HEK293 (cell line): ENCODE measurements around the gene SMC3.

Source experiments
- EGR2 ChIP-seq: fragments of 450-650 bp; formaldehyde crosslinking; IDR thresholded peaks from 2 replicates; pipeline ENCODE4 v1.5.1; 2016; ENCODE audit warnings: low read depth, missing biosample characterization, missing genetic modification characterization
- GLI4 ChIP-seq: fragments of 450-650 bp; formaldehyde crosslinking; IDR thresholded peaks from 2 replicates; pipeline ENCODE4 v1.5.1; 2016; ENCODE audit warnings: missing biosample characterization, missing genetic modification characterization
- GLIS1 ChIP-seq: fragments of 450-650 bp; formaldehyde crosslinking; IDR thresholded peaks from 2 replicates; pipeline ENCODE4 v1.5.1; 2016; ENCODE audit warnings: missing biosample characterization, missing genetic modification characterization
- KLF9 ChIP-seq: fragments of 450-650 bp; formaldehyde crosslinking; IDR thresholded peaks from 2 replicates; pipeline ENCODE4 v1.5.1; 2016; ENCODE audit warnings: missing biosample characterization, missing genetic modification characterization, low read depth
- SCRT2 ChIP-seq: fragments of 450-650 bp; formaldehyde crosslinking; IDR thresholded peaks from 2 replicates; pipeline ENCODE4 v1.5.1; 2016; ENCODE audit warnings: missing biosample characterization, missing genetic modification characterization
- SP2 ChIP-seq: fragments of 450-650 bp; formaldehyde crosslinking; IDR thresholded peaks from 2 replicates; pipeline ENCODE4 v1.5.1; 2016; ENCODE audit warnings: missing biosample characterization, missing genetic modification characterization
- SP3 ChIP-seq: fragments of 450-650 bp; formaldehyde crosslinking; IDR thresholded peaks from 2 replicates; pipeline ENCODE4 v1.5.1; 2016; ENCODE audit warnings: missing biosample characterization, missing genetic modification characterization
- ZFP37 ChIP-seq: fragments of 450-650 bp; formaldehyde crosslinking; IDR thresholded peaks from 2 replicates; pipeline ENCODE4 v1.5.1; 2016; ENCODE audit warnings: missing biosample characterization, missing genetic modification characterization
- ZFP41 ChIP-seq: fragments of 450-650 bp; formaldehyde crosslinking; IDR thresholded peaks from 2 replicates; pipeline ENCODE4 v1.5.1; 2016; ENCODE audit warnings: missing biosample characterization, missing genetic modification characterization, borderline replicate concordance
- ZNF140 ChIP-seq: fragments of 450-650 bp; formaldehyde crosslinking; IDR thresholded peaks from 2 replicates; pipeline ENCODE4 v1.5.1; 2016; ENCODE audit warnings: missing biosample characterization, missing genetic modification characterization
- ZNF2 ChIP-seq: fragments of 450-650 bp; formaldehyde crosslinking; IDR thresholded peaks from 2 replicates; pipeline ENCODE4 v1.5.1; 2016; ENCODE audit warnings: missing biosample characterization, missing genetic modification characterization
- ZNF211 ChIP-seq: fragments of 450-650 bp; formaldehyde crosslinking; IDR thresholded peaks from 2 replicates; pipeline ENCODE4 v1.5.1; 2016; ENCODE audit warnings: low read depth, missing biosample characterization, missing genetic modification characterization
- ZNF239 ChIP-seq: fragments of 450-650 bp; formaldehyde crosslinking; IDR thresholded peaks from 2 replicates; pipeline ENCODE4 v1.5.1; 2016; ENCODE audit warnings: missing biosample characterization, missing genetic modification characterization
- ZNF24 ChIP-seq: fragments of 450-650 bp; formaldehyde crosslinking; IDR thresholded peaks from 2 replicates; pipeline ENCODE4 v1.5.1; 2016; ENCODE audit warnings: missing biosample characterization, missing genetic modification characterization
- ZNF248 ChIP-seq: fragments of 450-650 bp; formaldehyde crosslinking; IDR thresholded peaks from 2 replicates; pipeline ENCODE4 v1.5.1; 2017; ENCODE audit warnings: missing biosample characterization, missing genetic modification characterization
- ZNF335 ChIP-seq: fragments of 450-650 bp; formaldehyde crosslinking; conservative IDR thresholded peaks from 2 replicates; pipeline ENCODE4 v1.5.1; 2016; ENCODE audit warnings: missing biosample characterization, missing genetic modification characterization
- ZNF544 ChIP-seq: fragments of 450-650 bp; formaldehyde crosslinking; IDR thresholded peaks from 2 replicates; pipeline ENCODE4 v1.5.0; 2017; ENCODE audit warnings: missing biosample characterization, missing genetic modification characterization
- ZNF558 ChIP-seq: fragments of 450-650 bp; formaldehyde crosslinking; IDR thresholded peaks from 2 replicates; pipeline ENCODE4 v1.5.1; 2016; ENCODE audit warnings: missing biosample characterization, missing genetic modification characterization
- ZNF596 ChIP-seq: fragments of 450-650 bp; IDR thresholded peaks from 2 replicates; pipeline ENCODE4 v1.5.0; 2018; ENCODE audit warnings: missing biosample characterization, mild to moderate bottlenecking, missing genetic modification characterization, moderate library complexity
- ZNF600 ChIP-seq: fragments of 450-650 bp; formaldehyde crosslinking; IDR thresholded peaks from 2 replicates; pipeline ENCODE4 v1.5.1; 2016; ENCODE audit warnings: missing biosample characterization, missing genetic modification characterization
- ZNF626 ChIP-seq: fragments of 450-650 bp; sonication (Bioruptor Pico); formaldehyde crosslinking; IDR thresholded peaks from 2 replicates; pipeline ENCODE4 v1.5.1; 2018; ENCODE audit warnings: missing biosample characterization, missing genetic modification characterization, inconsistent platforms
- ZNF664 ChIP-seq: fragments of 450-650 bp; formaldehyde crosslinking; IDR thresholded peaks from 2 replicates; pipeline ENCODE4 v1.5.1; 2016; ENCODE audit warnings: missing biosample characterization, missing genetic modification characterization
- ZNF76 ChIP-seq: fragments of 450-650 bp; formaldehyde crosslinking; IDR thresholded peaks from 2 replicates; pipeline ENCODE4; 2016; ENCODE audit warnings: low read depth, missing biosample characterization, missing genetic modification characterization, borderline replicate concordance
- ZSCAN30 ChIP-seq: fragments of 450-650 bp; IDR thresholded peaks from 2 replicates; pipeline ENCODE4 v1.5.1; 2018; ENCODE audit warnings: missing biosample characterization, mild to moderate bottlenecking, missing genetic modification characterization, moderate library complexity
- TF ChIP-seq, protein P1 (sequence below): fragments of 450-650 bp; formaldehyde crosslinking; IDR thresholded peaks from 2 replicates; pipeline ENCODE4 v1.5.1; 2016; ENCODE audit warnings: missing biosample characterization, missing genetic modification characterization
- TF ChIP-seq, protein P2 (sequence below): fragments of 450-650 bp; formaldehyde crosslinking; IDR thresholded peaks from 2 replicates; pipeline ENCODE4 v1.5.1; 2016; ENCODE audit warnings: missing biosample characterization, missing genetic modification characterization
- TF ChIP-seq, protein P3 (sequence below): fragments of 450-650 bp; formaldehyde crosslinking; IDR thresholded peaks from 2 replicates; pipeline ENCODE4 v1.5.1; 2016; ENCODE audit warnings: missing biosample characterization, missing genetic modification characterization, low read depth
- TF ChIP-seq, protein P4 (sequence below): fragments of 450-650 bp; formaldehyde crosslinking; IDR thresholded peaks from 2 replicates; pipeline ENCODE4 v1.5.1; 2016; ENCODE audit warnings: missing biosample characterization, missing genetic modification characterization
- TF ChIP-seq, protein P5 (sequence below): fragments of 450-650 bp; formaldehyde crosslinking; IDR thresholded peaks from 2 replicates; pipeline ENCODE4 v1.5.0; 2017; ENCODE audit warnings: missing biosample characterization, missing genetic modification characterization, borderline replicate concordance
- TF ChIP-seq, protein P6 (sequence below): fragments of 450-650 bp; formaldehyde crosslinking; IDR thresholded peaks from 2 replicates; pipeline ENCODE4 v1.5.1; 2016; ENCODE audit warnings: missing biosample characterization, missing genetic modification characterization

Gene SMC3

DNA sequence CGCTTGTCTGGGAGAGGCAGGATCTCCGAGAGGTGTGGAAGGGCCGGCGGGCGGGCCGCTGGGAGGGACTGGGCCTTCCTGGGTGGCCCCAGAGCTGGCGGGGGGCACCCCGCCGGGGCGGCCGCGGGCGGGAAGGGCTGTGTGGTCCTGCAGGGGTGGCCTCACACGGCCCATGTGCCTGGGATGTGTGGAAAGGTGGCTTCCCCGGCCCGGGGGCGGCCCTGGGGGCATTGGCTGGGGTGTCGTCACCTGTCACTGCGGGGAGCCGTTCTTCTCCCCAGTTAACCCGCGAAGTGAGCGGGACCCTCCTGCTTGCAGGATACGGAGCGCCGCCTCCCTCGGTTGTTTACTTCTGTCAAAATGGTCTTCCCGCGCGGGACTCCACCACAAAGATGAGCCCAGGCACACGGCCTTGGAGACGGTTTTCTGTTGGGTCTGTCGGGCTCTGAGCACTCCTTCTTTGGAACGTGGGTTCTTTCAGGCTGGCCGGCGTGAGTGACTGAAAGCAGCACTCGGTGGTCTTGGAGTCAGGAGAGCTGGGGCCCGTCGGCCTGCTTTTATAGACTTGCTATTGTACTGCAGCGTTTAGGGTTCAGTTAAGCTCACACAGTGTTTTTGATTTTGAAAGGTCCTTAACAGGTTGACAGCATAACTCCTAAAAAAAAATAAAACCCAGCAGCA lies 700 bp downstream of the SMC3 start (continued):
- TF ChIP-seq ZNF626 (tag by site-specific recombination) (no peak), SCRT2 (tag by site-specific recombination) (no peak), ZNF600 (tag by site-specific recombination) (peak; percentile 98), ZFP41 (tag by site-specific recombination) (no peak), ZNF558 (tag by site-specific recombination) (no peak), ZNF211 (tag by site-specific recombination) (no peak), ZFP37 (tag by site-specific recombination) (0 out of 2 replicates have a peak, but pooled peaks have one; percentile 18), ZNF140 (no peak), EGR2 (tag by site-specific recombination) (no peak), SP2 (no peak), ZNF248 (tag by site-specific recombination) (no peak), ZNF24 (tag by site-specific recombination) (no peak), GLI4 (tag by site-specific recombination) (no peak), ZNF664 (no peak), SP3 (tag by site-specific recombination) (peak; percentile 44), ZNF76 (tag by site-specific recombination) (no peak; the same call in 1 of the 2 replicates), ZSCAN30 (tag by site-specific recombination) (no peak), ZNF544 (tag by site-specific recombination) (no peak), ZNF239 (tag by site-specific recombination) (no peak), ZNF335 (tag by site-specific recombination) (peak; percentile 86), ZNF596 (tag by site-specific recombination) (no peak), GLIS1 (tag by site-specific recombination) (peak; percentile 99), ZNF2 (tag by site-specific recombination) (no peak), KLF9 (tag by site-specific recombination) (no peak)
- TF ChIP-seq, protein P1, sequence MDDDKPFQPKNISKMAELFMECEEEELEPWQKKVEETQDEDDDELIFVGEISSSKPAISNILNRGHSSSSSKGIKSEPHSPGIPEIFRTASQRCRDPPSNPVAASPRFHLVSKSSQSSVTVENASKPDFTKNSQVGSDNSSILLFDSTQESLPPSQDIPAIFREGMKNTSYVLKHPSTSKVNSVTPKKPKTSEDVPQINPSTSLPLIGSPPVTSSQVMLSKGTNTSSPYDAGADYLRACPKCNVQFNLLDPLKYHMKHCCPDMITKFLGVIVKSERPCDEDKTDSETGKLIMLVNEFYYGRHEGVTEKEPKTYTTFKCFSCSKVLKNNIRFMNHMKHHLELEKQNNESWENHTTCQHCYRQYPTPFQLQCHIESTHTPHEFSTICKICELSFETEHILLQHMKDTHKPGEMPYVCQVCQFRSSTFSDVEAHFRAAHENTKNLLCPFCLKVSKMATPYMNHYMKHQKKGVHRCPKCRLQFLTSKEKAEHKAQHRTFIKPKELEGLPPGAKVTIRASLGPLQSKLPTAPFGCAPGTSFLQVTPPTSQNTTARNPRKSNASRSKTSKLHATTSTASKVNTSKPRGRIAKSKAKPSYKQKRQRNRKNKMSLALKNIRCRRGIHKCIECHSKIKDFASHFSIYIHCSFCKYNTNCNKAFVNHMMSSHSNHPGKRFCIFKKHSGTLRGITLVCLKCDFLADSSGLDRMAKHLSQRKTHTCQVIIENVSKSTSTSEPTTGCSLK (tag by site-specific recombination), result no peak
- TF ChIP-seq, protein P2, sequence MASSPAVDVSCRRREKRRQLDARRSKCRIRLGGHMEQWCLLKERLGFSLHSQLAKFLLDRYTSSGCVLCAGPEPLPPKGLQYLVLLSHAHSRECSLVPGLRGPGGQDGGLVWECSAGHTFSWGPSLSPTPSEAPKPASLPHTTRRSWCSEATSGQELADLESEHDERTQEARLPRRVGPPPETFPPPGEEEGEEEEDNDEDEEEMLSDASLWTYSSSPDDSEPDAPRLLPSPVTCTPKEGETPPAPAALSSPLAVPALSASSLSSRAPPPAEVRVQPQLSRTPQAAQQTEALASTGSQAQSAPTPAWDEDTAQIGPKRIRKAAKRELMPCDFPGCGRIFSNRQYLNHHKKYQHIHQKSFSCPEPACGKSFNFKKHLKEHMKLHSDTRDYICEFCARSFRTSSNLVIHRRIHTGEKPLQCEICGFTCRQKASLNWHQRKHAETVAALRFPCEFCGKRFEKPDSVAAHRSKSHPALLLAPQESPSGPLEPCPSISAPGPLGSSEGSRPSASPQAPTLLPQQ (tag by site-specific recombination), result peak; percentile 15; the same call in 1 of the 2 replicates
- TF ChIP-seq, protein P3, sequence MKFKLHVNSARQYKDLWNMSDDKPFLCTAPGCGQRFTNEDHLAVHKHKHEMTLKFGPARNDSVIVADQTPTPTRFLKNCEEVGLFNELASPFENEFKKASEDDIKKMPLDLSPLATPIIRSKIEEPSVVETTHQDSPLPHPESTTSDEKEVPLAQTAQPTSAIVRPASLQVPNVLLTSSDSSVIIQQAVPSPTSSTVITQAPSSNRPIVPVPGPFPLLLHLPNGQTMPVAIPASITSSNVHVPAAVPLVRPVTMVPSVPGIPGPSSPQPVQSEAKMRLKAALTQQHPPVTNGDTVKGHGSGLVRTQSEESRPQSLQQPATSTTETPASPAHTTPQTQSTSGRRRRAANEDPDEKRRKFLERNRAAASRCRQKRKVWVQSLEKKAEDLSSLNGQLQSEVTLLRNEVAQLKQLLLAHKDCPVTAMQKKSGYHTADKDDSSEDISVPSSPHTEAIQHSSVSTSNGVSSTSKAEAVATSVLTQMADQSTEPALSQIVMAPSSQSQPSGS (tag by site-specific recombination), result peak; percentile 3; the same call in 1 of the 2 replicates
- TF ChIP-seq, protein P4, sequence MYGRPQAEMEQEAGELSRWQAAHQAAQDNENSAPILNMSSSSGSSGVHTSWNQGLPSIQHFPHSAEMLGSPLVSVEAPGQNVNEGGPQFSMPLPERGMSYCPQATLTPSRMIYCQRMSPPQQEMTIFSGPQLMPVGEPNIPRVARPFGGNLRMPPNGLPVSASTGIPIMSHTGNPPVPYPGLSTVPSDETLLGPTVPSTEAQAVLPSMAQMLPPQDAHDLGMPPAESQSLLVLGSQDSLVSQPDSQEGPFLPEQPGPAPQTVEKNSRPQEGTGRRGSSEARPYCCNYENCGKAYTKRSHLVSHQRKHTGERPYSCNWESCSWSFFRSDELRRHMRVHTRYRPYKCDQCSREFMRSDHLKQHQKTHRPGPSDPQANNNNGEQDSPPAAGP (tag by site-specific recombination), result no peak; the same call in 1 of the 2 replicates
- TF ChIP-seq, protein P5, sequence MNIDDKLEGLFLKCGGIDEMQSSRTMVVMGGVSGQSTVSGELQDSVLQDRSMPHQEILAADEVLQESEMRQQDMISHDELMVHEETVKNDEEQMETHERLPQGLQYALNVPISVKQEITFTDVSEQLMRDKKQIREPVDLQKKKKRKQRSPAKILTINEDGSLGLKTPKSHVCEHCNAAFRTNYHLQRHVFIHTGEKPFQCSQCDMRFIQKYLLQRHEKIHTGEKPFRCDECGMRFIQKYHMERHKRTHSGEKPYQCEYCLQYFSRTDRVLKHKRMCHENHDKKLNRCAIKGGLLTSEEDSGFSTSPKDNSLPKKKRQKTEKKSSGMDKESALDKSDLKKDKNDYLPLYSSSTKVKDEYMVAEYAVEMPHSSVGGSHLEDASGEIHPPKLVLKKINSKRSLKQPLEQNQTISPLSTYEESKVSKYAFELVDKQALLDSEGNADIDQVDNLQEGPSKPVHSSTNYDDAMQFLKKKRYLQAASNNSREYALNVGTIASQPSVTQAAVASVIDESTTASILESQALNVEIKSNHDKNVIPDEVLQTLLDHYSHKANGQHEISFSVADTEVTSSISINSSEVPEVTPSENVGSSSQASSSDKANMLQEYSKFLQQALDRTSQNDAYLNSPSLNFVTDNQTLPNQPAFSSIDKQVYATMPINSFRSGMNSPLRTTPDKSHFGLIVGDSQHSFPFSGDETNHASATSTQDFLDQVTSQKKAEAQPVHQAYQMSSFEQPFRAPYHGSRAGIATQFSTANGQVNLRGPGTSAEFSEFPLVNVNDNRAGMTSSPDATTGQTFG, result no peak
- TF ChIP-seq, protein P6, sequence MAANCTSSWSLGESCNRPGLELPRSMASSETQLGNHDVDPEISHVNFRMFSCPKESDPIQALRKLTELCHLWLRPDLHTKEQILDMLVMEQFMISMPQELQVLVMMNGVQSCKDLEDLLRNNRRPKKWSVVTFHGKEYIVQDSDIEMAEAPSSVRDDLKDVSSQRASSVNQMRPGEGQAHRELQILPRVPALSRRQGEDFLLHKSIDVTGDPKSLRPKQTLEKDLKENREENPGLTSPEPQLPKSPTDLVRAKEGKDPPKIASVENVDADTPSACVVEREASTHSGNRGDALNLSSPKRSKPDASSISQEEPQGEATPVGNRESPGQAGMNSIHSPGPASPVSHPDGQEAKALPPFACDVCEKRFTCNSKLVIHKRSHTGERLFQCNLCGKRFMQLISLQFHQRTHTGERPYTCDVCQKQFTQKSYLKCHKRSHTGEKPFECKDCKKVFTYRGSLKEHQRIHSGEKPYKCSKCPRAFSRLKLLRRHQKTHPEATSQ (tag by site-specific recombination), result no peak
